ENCODE data around the gene SKA3. TPM values are rescaled to one million over a fixed set of nuclear protein-coding genes. Genes with fewer than 3 reads are reported as not detected.

SKA3 gene
- polyA plus RNA-seq, 1 donor: 18.5 TPM

DNA sequence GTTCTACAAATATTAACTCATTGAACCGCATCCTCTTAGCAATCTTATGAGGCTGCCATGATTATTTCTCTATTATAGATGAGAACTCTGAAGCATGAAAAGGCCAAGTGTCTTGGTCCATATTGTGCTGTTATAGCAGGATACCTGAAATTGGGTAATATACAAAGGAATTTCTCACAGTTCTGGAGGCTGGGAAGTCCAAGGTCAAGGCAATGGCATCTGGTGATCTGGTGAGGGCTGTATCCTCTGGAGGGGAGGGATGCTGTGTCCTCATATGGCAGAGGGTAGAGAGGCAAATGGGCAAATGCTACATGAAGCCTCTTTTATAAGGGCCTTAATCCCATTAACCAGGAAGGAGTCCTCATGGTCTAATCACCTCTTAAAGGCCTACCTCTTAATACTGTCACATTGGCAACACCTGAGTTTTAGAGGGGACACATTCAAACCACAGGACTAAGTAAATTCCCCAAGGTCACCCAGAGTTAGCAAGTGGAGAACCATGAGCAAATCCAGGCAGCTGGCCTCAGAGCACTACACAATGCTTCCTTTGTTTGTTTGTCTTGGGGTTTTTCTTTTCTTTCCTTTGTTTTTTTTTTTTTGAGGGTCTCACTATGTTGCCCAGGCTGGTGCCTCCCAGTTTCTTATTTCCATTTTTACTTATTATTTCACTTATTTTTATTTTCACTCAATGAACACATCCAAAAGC, 59.1 kb downstream of the SKA3 start:
- DNase-seq: no peak

DNA sequence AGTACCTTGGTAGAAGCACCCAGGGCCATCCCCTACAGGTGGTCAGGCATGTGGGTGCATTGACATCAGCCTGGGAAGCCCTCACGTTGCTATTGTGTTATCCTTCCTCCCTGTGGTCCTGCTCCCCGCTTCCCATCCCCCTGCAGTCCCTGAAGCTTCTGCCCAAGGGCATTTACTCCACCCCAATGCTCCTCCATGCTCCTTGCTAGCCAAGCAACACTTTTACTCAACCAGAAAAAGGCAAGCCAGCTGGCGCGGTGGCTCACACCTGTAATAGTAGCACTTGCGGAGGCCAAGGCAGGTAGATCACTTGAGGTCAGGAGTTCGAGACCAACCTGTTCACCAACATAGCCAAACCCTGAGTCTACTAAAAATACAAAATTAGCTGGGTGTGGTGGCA, 60.2 kb downstream of the SKA3 start:
- no peak for DNase-seq

DNA sequence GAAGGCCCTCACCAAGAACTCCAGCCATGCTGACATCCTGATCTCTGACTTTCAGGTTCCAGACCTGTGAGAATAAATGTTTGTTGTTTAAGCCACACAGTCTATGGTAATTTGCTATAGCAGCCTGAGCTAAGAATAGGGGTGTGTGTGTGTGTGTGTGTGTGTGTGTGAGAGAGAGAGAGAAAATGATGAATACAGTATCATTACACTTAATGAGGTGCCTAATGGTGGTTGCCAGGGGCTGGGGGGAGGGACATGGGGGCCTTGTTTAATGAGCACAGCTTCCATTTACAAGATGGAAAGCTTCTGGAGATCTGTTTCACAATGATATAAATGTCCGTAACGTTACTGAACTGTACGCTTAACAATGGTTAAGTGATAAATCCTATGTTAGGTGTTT, 61.1 kb downstream of the SKA3 start:
- DNase-seq: no peak

DNA sequence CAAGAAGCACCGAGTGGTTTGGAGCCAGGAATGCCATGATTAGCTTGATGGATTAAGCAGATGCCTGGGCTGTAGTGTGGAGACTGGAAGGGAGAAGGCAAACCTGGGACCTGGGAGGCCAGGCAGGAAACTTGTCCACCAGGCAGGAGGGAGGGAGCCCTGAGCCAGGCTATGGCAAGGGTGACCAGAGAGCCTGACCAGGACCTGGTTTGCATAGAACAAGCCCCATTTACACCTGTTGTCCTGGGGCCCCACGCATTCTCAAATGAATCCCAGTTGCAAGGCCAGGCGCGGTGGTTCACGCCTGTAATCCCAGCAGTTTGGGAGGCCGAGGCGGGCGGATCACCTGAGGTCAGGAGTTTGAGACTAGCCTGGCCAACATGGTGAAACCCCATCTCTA, 64.8 kb downstream of the SKA3 start:
- DNase-seq: no peak

DNA sequence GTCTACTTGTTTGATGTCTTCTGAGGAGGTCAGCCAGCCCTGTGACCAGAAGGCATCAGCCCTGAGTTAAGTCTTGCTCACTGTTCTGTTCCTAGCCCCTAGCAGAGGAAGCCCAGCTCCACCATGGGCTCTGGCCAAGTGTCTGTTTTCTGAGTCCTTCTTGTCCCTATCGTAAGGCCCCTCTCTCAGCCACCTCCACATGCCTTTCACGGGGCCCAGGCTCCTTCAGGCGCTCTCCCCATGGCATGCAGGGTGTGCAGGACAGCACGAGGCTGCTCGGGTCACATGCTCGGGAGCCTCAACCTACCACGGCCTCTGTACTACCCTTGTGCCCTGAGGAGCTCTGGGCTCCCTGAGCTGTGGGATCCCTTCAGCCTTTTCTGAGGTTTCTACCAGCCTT, 67.2 kb downstream of the SKA3 start:
- no peak for DNase-seq

DNA sequence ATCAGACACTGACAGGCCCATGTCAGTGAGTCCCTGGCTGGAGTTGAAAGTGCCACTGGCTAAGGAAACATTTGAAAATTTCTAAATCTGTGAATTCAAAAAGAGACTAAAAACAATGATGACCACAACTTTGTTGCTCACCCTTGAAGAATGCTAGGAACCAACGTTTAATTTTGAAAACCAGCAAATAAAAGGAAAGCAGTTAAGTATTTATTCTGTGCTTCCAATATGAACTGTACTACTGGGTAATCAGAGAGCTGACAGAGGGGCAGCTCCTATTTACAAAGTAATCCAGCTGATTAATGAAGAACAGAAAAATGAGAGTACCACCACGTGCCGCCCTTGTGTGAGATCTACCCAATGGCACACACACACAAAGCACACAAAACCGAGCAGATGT, 70.3 kb downstream of the SKA3 start:
- peak; percentile 2 for DNase-seq

DNA sequence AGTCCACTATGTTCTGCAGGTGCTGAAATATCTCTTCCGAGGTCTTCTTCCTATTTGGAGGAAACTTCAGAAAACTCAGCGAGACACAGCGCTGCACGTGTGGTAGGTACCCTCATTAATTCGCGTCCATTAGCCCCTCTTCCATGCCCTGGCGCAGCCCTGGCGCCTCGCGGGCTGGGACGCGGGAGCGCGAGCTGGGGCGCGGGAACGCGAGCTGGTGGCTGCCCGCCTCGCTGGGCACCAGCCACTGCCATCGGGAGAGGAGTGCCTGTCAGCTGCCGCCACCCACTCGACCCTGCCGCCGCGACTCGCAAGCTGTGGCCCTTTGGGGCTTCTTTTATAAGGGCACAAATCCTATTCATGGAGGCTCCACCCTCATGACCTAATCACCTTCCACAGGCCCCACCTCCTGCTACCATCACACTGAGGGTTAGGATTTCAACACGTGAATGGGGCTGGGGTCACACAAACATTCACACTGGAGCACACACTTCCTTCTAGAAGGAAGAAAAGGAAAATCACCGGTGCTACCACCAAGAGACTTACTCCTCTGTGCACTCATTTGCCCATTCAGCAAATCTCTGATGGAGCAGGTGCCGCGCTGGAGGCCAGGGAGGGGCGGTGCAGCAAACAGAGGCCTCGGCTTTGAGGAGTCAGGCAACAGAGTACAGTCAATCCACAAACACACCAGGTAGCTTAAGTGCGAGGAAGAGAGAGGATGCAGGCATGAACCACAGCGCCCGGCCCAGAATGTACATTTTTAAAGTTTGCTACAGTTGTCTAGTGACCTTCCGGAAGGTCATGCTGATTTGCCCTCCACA, 71.9 kb downstream of the SKA3 start:
- no peak for DNase-seq

Other genes starting within 250 kb of the SKA3 start
- gene LATS2, start 115.0 kb downstream of the SKA3 start, polyA plus RNA-seq (ENCODE audit: insufficient read length): 24.0 TPM
- 238 TPM for gene SAP18, start 36.4 kb downstream of the SKA3 start, polyA plus RNA-seq (ENCODE audit: insufficient read length)
- 20.4 TPM for gene MRPL57, start 106 bp upstream of the SKA3 start, polyA plus RNA-seq (ENCODE audit: insufficient read length)